Glomerular visceral epithelial cell (primary cell): ENCODE data around the gene SLC4A1AP.

Experiments used
- DNase-seq: peaks from one replicate; pipeline ENCODE4 v3.0.0-alpha.2; 2016; ENCODE audit errors: extremely low spot score

Gene SLC4A1AP

GRCh38 chr2:27741673-27742072 is 78.0 kb downstream of the SLC4A1AP start:
- no peak for DNase-seq

DNA sequence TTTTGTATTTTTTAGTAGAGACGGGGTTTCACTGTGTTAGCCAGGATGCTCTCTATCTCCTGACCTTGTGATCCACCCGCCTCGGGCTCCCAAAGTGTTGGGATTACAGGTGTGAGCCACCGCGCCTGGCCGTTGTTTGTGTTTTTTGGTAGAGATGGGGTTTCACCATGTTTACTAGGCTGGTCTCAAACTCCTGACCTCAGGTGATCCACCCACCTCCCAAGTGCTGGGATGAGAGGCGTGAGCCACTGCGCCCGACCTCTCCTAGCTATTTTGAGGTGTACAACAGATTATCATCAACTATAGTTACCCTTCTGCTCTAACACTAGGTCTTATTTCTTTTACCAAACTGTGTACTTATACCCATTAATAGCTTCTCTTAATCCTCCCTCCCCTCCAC is 78.9 kb downstream of the SLC4A1AP start:
- DNase-seq = no peak
